Vagina (tissue), 2 donors: ENCODE data around the gene FNBP1L. TPM values are rescaled to one million over a fixed set of nuclear protein-coding genes. Genes with fewer than 3 reads are reported as not detected.
"Not testable (repeated sequence)": the region's sequence is repeated elsewhere in the genome, so short reads cannot be mapped to it uniquely, and the experiment has no call there.

Source experiments
- DNase-seq, 2 donors: peaks; one replicate each; pipeline ENCODE4 v3.0.0-alpha.2; 2017; ENCODE audit errors: extremely low spot score in 2 of 2
- H3K27ac ChIP-seq: fragments of 200-600 bp; sonication (generic); one replicate; pipeline ENCODE4 v1.5.1; 2019
- H3K27me3 ChIP-seq: fragments of 200-600 bp; sonication (generic); one replicate; pipeline ENCODE4 v1.5.1; 2019
- H3K36me3 ChIP-seq, 2 donors: fragments of 200-600 bp; sonication (generic); one replicate each; pipeline ENCODE4 v1.5.1; 2017 to 2019
- H3K4me1 ChIP-seq: fragments of 200-600 bp; sonication (generic); one replicate; pipeline ENCODE4 v1.5.1; 2019
- H3K4me3 ChIP-seq, 2 donors: fragments of 200-600 bp; sonication (generic); 1 replicate in 1 of 2; 2 replicates in 1 of 2; pipeline ENCODE4 v1.5.1; 2016 to 2019
- H3K9me3 ChIP-seq: fragments of 200-600 bp; sonication (generic); one replicate; pipeline ENCODE4 v1.5.1; 2019
- CTCF ChIP-seq, 3 experiments: fragments of 450-650 bp in 2 of 3; fragments of 200-600 bp in 1 of 3; sonication (generic) in 1 of 3; IDR thresholded peaks; one replicate each; pipeline ENCODE4 v1.5.1; 2017 to 2019; ENCODE audit warnings: antibody characterized with exemption in 3 of 3, mild to moderate bottlenecking in 2 of 3, moderate library complexity in 2 of 3
- POLR2A ChIP-seq, 2 donors: fragments of 450-650 bp; IDR thresholded peaks; one replicate each; pipeline ENCODE4 v1.6.1; 2017; ENCODE audit warnings: antibody characterized with exemption in 2 of 2, mild to moderate bottlenecking in 2 of 2, moderate library complexity in 2 of 2
- POLR2AphosphoS5 ChIP-seq, 2 donors: sonication (generic); formaldehyde crosslinking; IDR thresholded peaks; one replicate each; pipeline ENCODE4 v1.9.0; 2017; ENCODE audit warnings: antibody characterized with exemption in 2 of 2, mild to moderate bottlenecking in 2 of 2, low read depth in 1 of 2; ENCODE audit not compliant: insufficient read depth in 1 of 2
- intact Hi-C: fragments of 100-400 bp; cut with DNase I; formaldehyde crosslinking; loops from one replicate; pipeline ENCODE4 v1.15.1; 2023
- total RNA-seq: library from RNA; depleted of rRNA; stranded (reverse); fragments of >200 nt; gene quantifications from one replicate; pipeline ENCODE4 v1.2.3, GENCODE V29; 2016

The FNBP1L gene
- total RNA-seq, 1 donor from 2014 or later = 16.9 TPM

- no peak for DNase-seq
- no peaks in the 10 kb centered on the region for H3K27me3 ChIP-seq
- H3K4me3 ChIP-seq = peak overlapping the region in 1 of 2 donors; percentile 9
- intact Hi-C loops = no loop called here
- TF ChIP-seq CTCF (IDR thresholded peaks at IDR 0.05) (no peak), POLR2AphosphoS5 (IDR thresholded peaks at IDR 0.05; ENCODE audit: insufficient read depth in 1 of 2, low read depth in 1 of 2) (peak in 1 of 2 donors; percentile 36), POLR2A (IDR thresholded peaks at IDR 0.05) (no peak)
- H3K9me3 ChIP-seq = no peaks in the 10 kb centered on the region
- H3K36me3 ChIP-seq = peaks cover 0 to 25% of the 10 kb centered on the region in 2 donors
- peaks cover 35% of the 10 kb centered on the region for H3K4me1 ChIP-seq
- peak overlapping the region; percentile 79 for H3K27ac ChIP-seq
Measured at GRCh38 chr1:93585059-93585966, 137.4 kb downstream of the FNBP1L start.

- no peaks in the 10 kb centered on the region for H3K9me3 ChIP-seq
- no peak overlapping the region for H3K4me3 ChIP-seq
- TF ChIP-seq CTCF (IDR thresholded peaks at IDR 0.05) = no peak
- TF ChIP-seq POLR2A (IDR thresholded peaks at IDR 0.05) = no peak
- TF ChIP-seq POLR2AphosphoS5 (IDR thresholded peaks at IDR 0.05; ENCODE audit: insufficient read depth in 1 of 2, low read depth in 1 of 2) = no peak
- no peaks in the 10 kb centered on the region for H3K27me3 ChIP-seq
- peaks cover 42% of the 10 kb centered on the region for H3K4me1 ChIP-seq
- no peak for DNase-seq
- peaks cover 0 to 18% of the 10 kb centered on the region in 2 donors for H3K36me3 ChIP-seq
- no peak overlapping the region for H3K27ac ChIP-seq
- intact Hi-C loops = no loop called here
Measured at GRCh38 chr1:93587354-93587753, 139.4 kb downstream of the FNBP1L start.

- TF ChIP-seq POLR2A (IDR thresholded peaks at IDR 0.05) = no peak
- TF ChIP-seq CTCF (IDR thresholded peaks at IDR 0.05) = no peak
- no peak for TF ChIP-seq POLR2AphosphoS5 (IDR thresholded peaks at IDR 0.05; ENCODE audit: insufficient read depth in 1 of 2, low read depth in 1 of 2)
- no peaks in the 10 kb centered on the region for H3K9me3 ChIP-seq
- DNase-seq = no peak
- intact Hi-C loops = no loop called here
- no peak overlapping the region for H3K27ac ChIP-seq
- peaks cover 47% of the 10 kb centered on the region for H3K4me1 ChIP-seq
- H3K27me3 ChIP-seq = no peaks in the 10 kb centered on the region
- H3K36me3 ChIP-seq = peaks cover 0 to 11% of the 10 kb centered on the region in 2 donors
- no peak overlapping the region for H3K4me3 ChIP-seq
Measured at GRCh38 chr1:93588206-93588605, 140.3 kb downstream of the FNBP1L start.

GRCh38 chr1:93588955-93589354, 141.0 kb downstream of the FNBP1L start:
- H3K4me3 ChIP-seq = no peak overlapping the region
- intact Hi-C loops = no loop called here
- H3K27me3 ChIP-seq = no peaks in the 10 kb centered on the region
- no peaks in the 10 kb centered on the region for H3K9me3 ChIP-seq
- TF ChIP-seq CTCF (IDR thresholded peaks at IDR 0.05) = no peak
- TF ChIP-seq POLR2AphosphoS5 (IDR thresholded peaks at IDR 0.05; ENCODE audit: insufficient read depth in 1 of 2, low read depth in 1 of 2) = no peak
- TF ChIP-seq POLR2A (IDR thresholded peaks at IDR 0.05) = no peak
- DNase-seq = no peak
- H3K36me3 ChIP-seq = peaks cover 0 to 11% of the 10 kb centered on the region in 2 donors
- peaks cover 47% of the 10 kb centered on the region for H3K4me1 ChIP-seq
- H3K27ac ChIP-seq = no peak overlapping the region

- H3K27ac ChIP-seq, intact Hi-C loops, H3K27me3 ChIP-seq, H3K9me3 ChIP-seq, DNase-seq, H3K4me3 ChIP-seq: not testable (repeated sequence)
- H3K36me3 ChIP-seq = peaks cover 0 to 11% of the 10 kb centered on the region in 2 donors
- peaks cover 49% of the 10 kb centered on the region for H3K4me1 ChIP-seq
Measured at GRCh38 chr1:93591291-93591675, 143.4 kb downstream of the FNBP1L start.
